ENCODE results near the gene BTRC.

- TF ChIP-seq CTCF (IDR thresholded peaks at IDR 0.05) (no peak), POLR2A (IDR thresholded peaks at IDR 0.05) (no peak), POLR2AphosphoS5 (IDR thresholded peaks at IDR 0.05) (no peak)
These were observed 191.9 kb downstream of the BTRC start for GRCh38 chr10:101545898-101546297.

Data from sigmoid colon (tissue), 4 donors.